ENCODE data around the gene CDHR3. TPM values are rescaled to one million over a fixed set of nuclear protein-coding genes. Genes with fewer than 3 reads are reported as not detected.

The CDHR3 gene
- polyA plus RNA-seq, 2 of the 4 experiments (the other 2 are of a cell fraction) = 4.0 to 4.5 TPM

DNA sequence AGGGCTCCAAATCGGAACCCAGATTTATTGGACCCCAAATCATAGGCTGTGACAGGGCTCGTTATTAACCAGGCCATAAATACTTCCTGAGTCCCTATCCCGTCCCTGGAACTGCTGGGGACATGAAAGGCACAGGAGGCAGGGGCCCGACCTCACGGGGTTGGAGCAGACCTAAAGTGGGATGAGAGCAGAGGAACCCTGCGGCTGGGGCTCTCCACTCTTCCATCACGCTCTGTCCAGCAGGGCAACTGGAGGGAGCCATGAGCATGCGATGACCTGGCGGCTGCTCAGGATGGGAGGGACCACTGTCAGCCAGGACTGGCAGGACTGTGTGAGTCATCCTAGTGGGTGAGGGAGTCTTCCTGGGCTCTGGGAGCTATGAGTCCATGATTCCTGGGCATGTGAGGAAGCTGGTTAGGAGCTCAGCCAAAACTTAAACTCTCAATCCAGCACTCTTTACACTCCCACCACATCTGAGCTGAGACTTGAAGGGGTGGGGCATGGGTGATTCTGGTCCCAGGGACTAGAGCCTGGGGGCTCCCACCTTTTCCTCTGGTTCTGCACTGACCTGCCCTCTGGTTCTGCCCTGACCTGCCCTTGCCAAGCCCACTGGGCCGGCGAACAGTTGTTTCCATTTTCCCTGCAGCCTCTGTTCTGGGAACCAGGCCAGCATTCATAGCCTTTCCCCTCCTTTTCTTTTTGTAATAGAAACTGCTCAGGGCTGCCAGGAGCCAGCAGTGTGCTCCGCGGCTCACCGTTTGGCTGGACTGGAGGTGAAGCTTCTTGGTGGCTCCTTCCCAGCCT, 101.9 kb downstream of the CDHR3 start:
- FAIRE-seq (no peak), ATAC-seq (peak; percentile 97 to 98), DNase-seq (ENCODE audit: low read depth in 1 of 2, low spot score in 1 of 2) (peak; percentile 85 to 88)
- H3K4me3 ChIP-seq = peak overlapping the region; percentile 17; the same call in 1 of the 3 replicates
- peaks cover 31% of the 10 kb centered on the region for H3K4me1 ChIP-seq
- TF ChIP-seq JUN (IDR thresholded peaks at IDR 0.05) = peak in 1 of 2 experiments; percentile 19; a peak in 1 of 5 replicates
- TF ChIP-seq HOXB13 (CRISPR knock-in tag; IDR thresholded peaks at IDR 0.05; ENCODE audit: low read depth) = 0 out of 2 replicates have a peak, but pooled peaks have one; percentile 29
- TF ChIP-seq HDAC2 (IDR thresholded peaks at IDR 0.05) = no peak
- peak; percentile 52; the same call in 1 of the 2 replicates for TF ChIP-seq FOSL2 (IDR thresholded peaks at IDR 0.05)
- peak; percentile 89 for TF ChIP-seq FOSL2 (CRISPR knock-in tag; IDR thresholded peaks at IDR 0.05)
- TF ChIP-seq MAZ (IDR thresholded peaks at IDR 0.05; ENCODE audit: borderline replicate concordance, low read depth, low read length) = no peak
- TF ChIP-seq EHF (CRISPR knock-in tag; IDR thresholded peaks at IDR 0.05) = no peak
- TF ChIP-seq HEYL (CRISPR knock-in tag; IDR thresholded peaks at IDR 0.05) = no peak
- 0 out of 2 replicates have a peak, but pooled peaks have one; percentile 6 for TF ChIP-seq POLR2A (IDR thresholded peaks at IDR 0.05; ENCODE audit: low read length)
- TF ChIP-seq, protein P1, sequence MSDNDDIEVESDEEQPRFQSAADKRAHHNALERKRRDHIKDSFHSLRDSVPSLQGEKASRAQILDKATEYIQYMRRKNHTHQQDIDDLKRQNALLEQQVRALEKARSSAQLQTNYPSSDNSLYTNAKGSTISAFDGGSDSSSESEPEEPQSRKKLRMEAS (IDR thresholded peaks at IDR 0.05) = peak; percentile 63
- ChIA-PET POLR2A (interaction anchor here (1.0 to 1.6 kb wide), 3 partner anchors 8 to 47 kb away, joined by 3 to 7 read pairs (median 4); partner anchors contain the start of gene SYPL1), CTCF (interaction anchor here (0.5 to 17.2 kb wide), 7 partner anchors 8 to 541 kb away, joined by 3 to 487 read pairs (median 5); partner anchors contain the start of gene SYPL1)
- no peaks in the 10 kb centered on the region for H3K9me3 ChIP-seq
- WGBS (ENCODE audit: missing lambda C conversion rate) = 34% methylated on average over 12 of the region's 14 CpGs
- H3K27ac ChIP-seq = peak overlapping the region; percentile 79 to 85
- H3K4me2 ChIP-seq = peak overlapping the region; percentile 85

DNA sequence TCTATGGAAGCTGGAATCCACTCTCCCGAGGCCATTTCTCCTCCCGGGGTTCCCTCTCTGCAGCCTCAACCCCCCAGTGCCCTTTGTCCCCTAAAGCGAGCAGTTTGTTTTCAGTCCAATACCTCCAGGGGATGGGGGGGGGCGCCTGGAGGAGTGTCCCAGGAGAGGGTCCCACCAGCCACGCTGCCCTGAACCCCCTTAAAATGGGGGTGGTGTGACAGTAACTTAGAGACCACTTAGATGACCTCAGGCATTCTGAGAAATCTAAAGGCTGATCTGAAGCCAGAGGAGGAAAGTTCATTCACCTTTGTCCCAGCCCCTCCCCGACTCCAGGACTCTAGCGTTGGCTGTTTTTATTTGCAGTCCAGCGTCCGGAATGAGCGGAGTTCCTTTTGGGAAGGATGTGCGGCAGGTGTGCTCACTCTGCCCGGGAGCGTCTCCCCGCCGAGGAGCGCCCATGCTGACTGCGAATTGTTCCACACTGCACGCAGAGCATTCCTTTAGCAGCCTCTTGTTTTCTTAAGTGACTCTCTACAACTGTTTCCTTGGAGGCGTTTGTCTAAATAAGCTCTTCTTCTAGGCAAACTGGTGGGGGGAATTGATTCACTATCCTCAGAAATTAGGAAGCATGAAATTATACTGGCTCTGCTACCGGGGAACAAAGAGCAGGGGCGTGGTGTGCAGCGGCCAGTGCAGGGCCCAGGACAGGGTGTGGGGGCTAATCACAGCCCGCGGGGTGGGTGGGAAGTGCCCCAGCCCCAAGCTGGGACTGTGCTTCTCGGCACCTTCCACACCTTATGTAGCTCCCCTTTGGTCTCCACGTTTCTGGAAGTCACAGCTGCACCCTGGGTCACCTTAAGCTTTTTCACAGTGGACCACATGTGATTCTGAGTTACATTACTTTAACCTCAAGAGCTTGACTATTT, 102.8 kb downstream of the CDHR3 start:
- Histone ChIP-seq H3K4me1 (peaks cover 31% of the 10 kb centered on the region), H3K27ac (peak overlapping the region; percentile 79 to 85), H3K4me3 (peak overlapping the region; percentile 17; the same call in 1 of the 3 replicates), H3K4me2 (peak overlapping the region; percentile 85), H3K9me3 (no peaks in the 10 kb centered on the region)
- TF ChIP-seq CHD2 (IDR thresholded peaks at IDR 0.05; ENCODE audit: low read length, partially characterized antibody) (no peak), MAFK (IDR thresholded peaks at IDR 0.05; ENCODE audit: partially characterized antibody) (no peak), SMC3 (IDR thresholded peaks at IDR 0.05) (no peak), JUNB (IDR thresholded peaks at IDR 0.05) (no peak), TFCP2L1 (CRISPR knock-in tag; IDR thresholded peaks at IDR 0.05) (no peak), EHMT2 (IDR thresholded peaks at IDR 0.05; ENCODE audit: low read depth) (no peak), RFX5 (IDR thresholded peaks at IDR 0.05) (no peak), HEYL (CRISPR knock-in tag; IDR thresholded peaks at IDR 0.05) (no peak), RCOR1 (IDR thresholded peaks at IDR 0.05; ENCODE audit: low read depth, low read length) (no peak), KDM1A (IDR thresholded peaks at IDR 0.05; ENCODE audit: low read depth) (no peak), JUN (IDR thresholded peaks at IDR 0.05) (no peak), CBX2 (IDR thresholded peaks at IDR 0.05; ENCODE audit: borderline replicate concordance, low read depth) (no peak)
- TF ChIP-seq, protein P1 (IDR thresholded peaks at IDR 0.05) = no peak
- TF ChIP-seq, protein P2, sequence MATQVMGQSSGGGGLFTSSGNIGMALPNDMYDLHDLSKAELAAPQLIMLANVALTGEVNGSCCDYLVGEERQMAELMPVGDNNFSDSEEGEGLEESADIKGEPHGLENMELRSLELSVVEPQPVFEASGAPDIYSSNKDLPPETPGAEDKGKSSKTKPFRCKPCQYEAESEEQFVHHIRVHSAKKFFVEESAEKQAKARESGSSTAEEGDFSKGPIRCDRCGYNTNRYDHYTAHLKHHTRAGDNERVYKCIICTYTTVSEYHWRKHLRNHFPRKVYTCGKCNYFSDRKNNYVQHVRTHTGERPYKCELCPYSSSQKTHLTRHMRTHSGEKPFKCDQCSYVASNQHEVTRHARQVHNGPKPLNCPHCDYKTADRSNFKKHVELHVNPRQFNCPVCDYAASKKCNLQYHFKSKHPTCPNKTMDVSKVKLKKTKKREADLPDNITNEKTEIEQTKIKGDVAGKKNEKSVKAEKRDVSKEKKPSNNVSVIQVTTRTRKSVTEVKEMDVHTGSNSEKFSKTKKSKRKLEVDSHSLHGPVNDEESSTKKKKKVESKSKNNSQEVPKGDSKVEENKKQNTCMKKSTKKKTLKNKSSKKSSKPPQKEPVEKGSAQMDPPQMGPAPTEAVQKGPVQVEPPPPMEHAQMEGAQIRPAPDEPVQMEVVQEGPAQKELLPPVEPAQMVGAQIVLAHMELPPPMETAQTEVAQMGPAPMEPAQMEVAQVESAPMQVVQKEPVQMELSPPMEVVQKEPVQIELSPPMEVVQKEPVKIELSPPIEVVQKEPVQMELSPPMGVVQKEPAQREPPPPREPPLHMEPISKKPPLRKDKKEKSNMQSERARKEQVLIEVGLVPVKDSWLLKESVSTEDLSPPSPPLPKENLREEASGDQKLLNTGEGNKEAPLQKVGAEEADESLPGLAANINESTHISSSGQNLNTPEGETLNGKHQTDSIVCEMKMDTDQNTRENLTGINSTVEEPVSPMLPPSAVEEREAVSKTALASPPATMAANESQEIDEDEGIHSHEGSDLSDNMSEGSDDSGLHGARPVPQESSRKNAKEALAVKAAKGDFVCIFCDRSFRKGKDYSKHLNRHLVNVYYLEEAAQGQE (IDR thresholded peaks at IDR 0.05) = no peak
- TF ChIP-seq, protein P3, sequence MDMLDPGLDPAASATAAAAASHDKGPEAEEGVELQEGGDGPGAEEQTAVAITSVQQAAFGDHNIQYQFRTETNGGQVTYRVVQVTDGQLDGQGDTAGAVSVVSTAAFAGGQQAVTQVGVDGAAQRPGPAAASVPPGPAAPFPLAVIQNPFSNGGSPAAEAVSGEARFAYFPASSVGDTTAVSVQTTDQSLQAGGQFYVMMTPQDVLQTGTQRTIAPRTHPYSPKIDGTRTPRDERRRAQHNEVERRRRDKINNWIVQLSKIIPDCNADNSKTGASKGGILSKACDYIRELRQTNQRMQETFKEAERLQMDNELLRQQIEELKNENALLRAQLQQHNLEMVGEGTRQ (IDR thresholded peaks at IDR 0.05) = no peak
- WGBS (ENCODE audit: missing lambda C conversion rate) = 61% methylated on average over 26 of the region's 26 CpGs
- CTCF ChIA-PET = interaction anchor here (0.5 to 17.2 kb wide), 7 partner anchors 9 to 542 kb away, joined by 4 to 487 read pairs (median 5); partner anchors contain the start of gene SYPL1
- FAIRE-seq (no peak), DNase-seq (ENCODE audit: low read depth in 1 of 2, low spot score in 1 of 2) (no peak), ATAC-seq (no peak)
- POLR2A ChIA-PET = interaction anchor here (1.0 to 1.6 kb wide), 4 partner anchors 7 to 46 kb away, joined by 3 to 7 read pairs (median 4); partner anchors contain the start of gene SYPL1
